Right renal pelvis (tissue), 4 donors: Measurements from ENCODE around the gene CELF1. TPM values are rescaled to one million over a fixed set of nuclear protein-coding genes. Genes with fewer than 3 reads are reported as not detected.
"Not testable (repeated sequence)": the region's sequence is repeated elsewhere in the genome, so short reads cannot be mapped to it uniquely, and the experiment has no call there.

Experiments used
- DNase-seq, 4 donors: peaks; one replicate each; pipeline ENCODE4 v3.0.0-alpha.2; 2013; ENCODE audit warnings: low read depth in 4 of 4, low spot score in 3 of 4, missing footprints in 1 of 4
- polyA plus RNA-seq, 4 donors: library from polyadenylated mRNA; unstranded; fragments of 120-200 nt; gene quantifications; one replicate each; pipeline ENCODE4 v1.2.1, GENCODE V29; 2013; ENCODE audit not compliant: insufficient read length in 4 of 4

Gene CELF1
- polyA plus RNA-seq, 4 donors, result 88.1 to 109 (median 104) TPM

DNA sequence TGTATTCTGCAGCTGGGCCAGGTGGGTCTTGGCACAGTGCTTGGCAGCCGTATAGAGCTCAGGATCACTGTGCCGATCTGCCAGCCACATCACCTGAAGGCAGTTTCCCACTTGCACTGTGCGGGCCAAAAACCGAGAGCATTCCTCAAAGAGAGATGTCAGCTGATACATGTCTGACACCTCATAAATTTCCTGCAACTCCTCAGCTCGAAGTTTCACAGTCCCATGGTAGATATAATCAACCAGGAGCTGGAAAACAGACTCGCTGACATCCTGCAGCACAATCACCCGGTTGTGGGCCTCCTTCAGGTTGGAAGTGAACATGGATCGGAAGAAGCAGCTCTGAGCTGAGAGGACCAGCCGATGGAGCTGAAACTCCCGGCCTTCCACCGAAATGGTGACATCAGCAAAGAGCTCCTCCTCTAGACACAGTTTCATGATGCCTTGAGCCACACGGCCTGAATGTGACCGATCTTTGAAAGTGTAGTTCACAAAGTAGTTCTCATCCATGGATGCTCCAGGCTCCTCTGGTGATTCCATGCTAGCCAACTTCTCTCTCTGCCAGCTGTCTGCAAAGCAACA, 24.6 kb upstream of the CELF1 start:
- DNase-seq, result no peak

DNA sequence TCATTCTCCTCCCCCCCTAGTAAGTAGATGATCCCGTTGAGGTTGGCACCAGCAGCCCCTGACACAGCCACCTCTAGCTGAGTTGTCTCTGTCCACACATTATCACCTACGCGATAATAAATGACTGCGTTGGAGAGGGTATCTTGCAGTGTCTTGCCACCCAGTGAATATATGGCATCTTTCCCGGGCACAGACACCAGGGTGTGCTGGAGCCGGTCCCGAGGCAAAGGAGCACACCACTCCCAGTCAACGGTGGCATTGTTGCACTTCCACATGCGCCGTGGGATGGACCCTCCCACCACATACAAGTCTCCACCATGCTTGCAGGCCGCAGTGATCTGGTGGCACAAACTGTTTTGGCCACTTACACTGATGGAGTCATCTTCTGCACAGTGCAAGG, 20.4 kb upstream of the CELF1 start:
- no peak for DNase-seq

DNA sequence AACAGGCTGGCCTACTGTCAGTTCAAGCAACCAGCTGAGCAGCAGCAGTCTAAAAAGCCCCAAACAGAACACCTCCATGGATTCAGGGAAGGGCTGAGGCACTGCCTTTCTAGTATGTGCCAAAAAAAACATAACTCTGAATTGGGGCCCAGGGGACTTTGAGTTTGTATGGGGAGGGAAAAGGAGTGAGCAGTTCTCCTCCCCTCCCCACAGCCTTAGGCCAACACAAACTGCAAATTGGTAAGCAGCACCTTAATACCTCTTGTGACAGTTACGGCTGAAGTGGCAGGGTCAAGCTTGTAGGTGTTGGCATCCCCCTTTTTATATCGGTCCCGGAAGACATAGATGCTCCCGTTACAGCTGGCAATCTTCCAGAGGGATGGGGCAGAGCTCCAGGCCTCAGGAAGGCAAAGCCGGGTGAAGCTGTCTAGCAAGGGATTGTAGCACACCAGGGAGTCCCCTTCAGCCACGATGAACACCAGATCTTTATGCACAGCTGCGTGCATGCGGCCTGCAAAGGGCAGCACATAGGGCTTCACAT, 19.9 kb upstream of the CELF1 start:
- DNase-seq, result no peak

DNA sequence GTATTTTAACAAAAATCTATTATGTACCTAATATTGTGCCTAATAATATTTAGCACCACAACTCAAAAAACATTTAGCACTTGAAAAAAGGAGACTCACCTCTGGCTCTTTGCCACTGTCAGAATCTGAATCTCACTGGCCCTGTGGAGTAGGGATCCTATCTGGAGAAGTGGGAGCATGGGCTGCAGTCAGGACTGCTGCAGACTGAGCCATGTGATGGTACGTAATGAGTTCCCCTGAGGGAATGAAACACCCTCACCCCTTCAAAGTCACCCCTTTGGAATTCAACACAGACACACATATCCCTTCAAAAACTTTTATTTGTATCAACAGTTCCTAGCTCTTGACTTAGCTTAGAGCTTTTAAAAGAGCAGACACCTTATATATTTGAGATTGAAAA, 19.0 kb upstream of the CELF1 start:
- DNase-seq, result no peak

DNA sequence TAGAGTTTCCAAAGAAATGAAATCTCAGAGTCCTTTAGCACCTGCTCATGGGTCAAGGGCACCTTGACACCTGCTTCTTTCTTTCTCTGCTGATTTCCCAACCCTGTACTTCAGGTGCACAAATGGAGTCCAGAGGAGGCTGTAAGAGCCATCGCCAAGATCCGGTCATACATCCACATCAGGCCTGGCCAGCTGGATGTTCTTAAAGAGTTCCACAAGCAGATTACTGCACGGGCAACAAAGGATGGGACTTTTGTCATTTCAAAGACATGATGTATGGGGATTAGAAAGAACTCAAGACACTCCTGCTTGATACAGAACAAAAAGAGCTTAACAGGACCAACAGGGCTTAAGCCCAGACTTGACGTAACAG, 18.4 kb upstream of the CELF1 start:
- no peak for DNase-seq

DNA sequence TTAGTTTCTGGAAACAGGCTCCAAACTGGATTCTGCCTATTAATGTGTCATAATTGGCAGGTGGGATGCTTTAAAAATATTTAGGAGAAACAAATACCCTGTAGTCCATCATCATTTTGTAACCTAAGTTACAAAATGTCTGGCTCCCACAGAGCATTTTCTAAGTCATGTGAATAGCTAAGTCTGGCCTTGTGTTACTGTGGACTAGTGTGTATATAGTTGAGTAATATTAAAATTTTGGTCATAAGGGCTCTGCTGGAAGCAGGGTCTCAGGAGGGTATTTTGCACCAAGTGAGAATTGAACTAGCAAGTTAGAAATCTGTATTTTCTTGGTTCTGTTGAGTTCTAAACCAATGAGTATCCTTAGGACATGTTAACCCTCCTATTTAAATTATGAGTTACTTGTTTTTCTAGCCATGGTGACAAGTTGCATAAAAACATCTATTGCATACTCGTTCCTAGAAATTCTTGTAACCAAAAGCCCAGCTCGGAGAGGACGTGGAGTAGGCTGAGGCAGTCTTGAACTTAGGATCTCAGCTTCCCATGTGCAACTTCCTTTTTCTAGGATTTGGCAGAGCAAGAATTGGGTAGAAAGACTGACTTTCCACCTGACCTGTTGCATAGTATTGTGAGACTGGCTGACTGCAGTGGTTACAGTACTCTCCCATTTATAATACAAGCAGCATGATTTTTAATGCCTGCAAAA, 17.9 kb upstream of the CELF1 start:
- no peak for DNase-seq

DNA sequence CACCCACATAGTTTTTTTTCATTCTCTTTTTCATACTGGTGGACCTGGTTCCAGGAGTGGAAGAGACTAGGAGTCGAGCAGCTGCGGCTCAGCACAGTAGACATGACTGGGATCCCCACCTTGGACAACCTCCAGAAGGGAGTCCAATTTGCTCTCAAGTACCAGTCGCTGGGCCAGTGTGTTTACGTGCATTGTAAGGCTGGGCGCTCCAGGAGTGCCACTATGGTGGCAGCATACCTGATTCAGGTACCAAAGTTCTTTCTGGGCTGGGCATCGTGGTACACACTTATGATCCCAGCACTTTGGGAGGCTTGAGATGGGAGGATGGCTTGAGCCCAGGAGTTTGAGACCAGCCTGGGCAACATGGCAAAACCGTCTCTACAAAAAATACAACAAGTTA, 16.7 kb upstream of the CELF1 start:
- DNase-seq, result no peak

DNA sequence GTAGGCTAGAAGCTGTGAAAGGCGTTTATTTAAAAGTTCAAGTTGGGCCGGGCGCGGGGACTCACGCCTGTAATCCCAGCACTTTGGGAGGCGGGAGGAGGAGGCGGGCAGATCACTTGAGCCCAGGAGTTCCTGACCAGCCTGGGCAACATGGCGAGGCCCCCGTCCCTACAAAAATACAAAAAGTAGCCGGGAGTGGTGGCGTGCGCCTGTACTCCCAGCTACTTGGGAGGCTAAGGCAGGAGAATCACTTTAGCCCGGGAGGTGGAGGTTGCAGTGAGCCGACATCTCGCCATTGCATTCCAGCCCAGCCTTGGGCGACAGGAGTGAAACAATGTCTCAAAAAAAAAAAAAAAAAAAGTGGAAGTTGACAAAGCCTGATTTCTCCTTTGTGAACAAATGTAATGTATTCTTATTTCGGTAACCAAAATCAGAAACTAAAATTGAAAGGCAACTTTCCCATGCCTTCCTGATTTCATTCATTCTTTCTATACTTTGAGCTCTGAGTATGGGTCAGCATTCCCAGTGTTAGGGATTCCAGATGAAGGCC, 13.3 kb upstream of the CELF1 start:
- DNase-seq, result no peak

DNA sequence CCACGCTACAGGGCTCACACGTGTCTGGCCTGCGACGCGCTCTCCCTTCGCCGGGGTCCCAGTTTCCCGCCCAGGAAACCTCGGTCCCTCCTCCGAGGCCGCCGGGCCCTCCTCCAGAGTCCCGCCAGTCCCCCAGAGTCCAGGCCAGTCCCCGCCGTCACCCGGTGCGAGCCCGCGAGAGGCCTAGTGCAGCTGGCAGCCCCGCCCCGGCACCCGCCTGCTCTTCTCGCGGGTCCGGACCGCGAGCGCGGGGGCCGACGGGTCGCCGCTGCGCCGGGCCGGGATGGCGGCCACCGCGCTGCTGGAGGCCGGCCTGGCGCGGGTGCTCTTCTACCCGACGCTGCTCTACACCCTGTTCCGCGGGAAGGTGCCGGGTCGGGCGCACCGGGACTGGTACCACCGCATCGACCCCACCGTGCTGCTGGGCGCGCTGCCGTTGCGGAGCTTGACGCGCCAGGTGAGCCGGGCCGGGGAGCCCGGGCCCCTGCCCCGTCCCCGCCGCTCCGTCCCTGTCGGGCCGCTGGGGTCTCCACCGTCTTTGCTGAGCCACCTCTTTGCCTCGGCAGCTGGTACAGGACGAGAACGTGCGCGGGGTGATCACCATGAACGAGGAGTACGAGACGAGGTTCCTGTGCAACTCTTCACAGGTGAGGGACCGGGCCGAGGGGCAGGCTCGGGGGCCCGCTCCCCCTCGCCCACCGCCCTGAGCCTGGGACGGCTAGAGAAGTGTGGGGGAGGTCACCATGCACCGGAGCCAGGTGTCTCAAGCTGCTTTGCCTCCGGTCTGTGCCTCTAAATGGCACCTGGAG, 12.6 kb upstream of the CELF1 start, which contains the start of gene PTPMT1:
Gene PTPMT1, plus strand, starts transcription at position 260 of the 809 bp plus-strand sequence. Its CDS starts 24 bp downstream, at position 284.
- DNase-seq, result peak in 1 of 4 donors; percentile 39

DNA sequence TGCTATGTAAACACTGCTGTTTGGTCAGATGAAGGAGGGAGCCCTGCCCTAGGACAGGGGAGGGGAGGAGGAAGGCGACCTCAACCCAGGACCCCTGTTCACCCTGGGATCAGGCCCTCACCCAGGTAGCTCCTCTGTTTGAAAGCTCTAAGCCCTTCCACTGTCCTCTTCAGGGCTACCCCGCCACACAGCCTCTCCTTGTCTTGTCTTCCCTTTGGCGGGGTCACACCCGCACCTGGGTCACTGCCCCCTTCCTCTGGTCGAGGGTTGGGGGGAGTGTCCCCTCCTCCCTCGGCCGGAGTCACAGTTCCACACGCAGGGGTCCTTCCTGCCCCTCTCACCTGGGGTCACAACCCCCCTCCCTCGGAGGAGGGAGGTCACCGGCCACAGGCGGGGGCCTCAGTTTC, 12.0 kb upstream of the CELF1 start:
- DNase-seq, result no peak

DNA sequence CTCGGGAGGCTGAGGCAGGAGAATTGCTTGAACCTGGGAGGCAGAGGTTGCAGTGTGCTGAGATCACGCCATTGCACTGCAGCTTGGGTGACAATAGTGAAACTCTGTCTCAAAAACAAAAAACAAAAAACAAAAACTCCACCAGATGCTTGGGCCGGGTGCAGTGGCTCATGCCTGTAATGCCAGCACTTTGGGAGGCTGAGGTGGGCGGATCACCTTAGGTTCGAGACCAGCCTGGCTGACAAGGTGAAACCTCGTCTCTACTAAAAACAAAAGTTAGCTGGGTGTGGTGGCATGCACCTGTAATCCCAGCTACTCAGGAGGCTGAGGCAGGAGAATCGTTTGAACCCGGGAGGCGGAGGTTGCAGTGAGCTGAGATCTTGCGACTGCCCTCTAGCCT, 11.4 kb upstream of the CELF1 start:
- not testable (repeated sequence) for DNase-seq

DNA sequence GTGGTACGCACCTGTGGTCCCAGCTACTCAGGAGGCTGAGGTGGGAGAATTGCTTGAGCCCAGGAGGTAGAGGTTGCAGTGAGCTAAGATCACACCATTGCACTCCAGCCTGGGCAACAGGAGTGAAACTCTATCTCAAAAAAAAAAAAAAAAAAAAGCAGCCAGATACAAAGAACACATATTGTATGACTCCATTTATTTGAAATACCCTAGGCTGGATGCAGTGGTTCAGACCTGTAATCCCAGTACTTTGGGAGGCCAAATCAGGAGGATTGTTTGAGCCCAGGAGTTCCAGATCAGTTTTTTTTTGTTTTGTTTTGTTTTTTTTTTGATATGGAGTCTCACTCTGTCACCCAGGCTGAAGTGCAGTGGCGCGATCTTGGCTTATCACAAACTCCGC, 9.5 kb upstream of the CELF1 start:
- DNase-seq, result not testable (repeated sequence)

DNA sequence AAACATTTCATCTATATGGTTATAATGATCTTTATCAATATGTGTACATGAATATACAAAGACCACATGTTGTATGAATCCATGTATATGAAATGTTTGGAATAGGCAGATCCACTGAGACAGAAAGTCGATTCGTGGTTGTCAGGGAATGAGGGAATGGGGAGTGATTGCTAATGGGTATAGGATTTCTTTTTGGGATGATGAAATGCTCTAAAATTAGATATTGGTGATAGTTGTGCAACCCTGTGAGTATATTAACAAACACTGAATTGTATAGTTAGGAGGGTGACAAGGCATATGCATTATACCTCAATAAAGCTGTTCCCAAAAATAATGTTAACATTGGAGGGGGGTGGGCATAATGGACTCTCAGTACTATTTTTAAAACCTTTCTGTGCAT, 7.5 kb upstream of the CELF1 start:
- no peak for DNase-seq

DNA sequence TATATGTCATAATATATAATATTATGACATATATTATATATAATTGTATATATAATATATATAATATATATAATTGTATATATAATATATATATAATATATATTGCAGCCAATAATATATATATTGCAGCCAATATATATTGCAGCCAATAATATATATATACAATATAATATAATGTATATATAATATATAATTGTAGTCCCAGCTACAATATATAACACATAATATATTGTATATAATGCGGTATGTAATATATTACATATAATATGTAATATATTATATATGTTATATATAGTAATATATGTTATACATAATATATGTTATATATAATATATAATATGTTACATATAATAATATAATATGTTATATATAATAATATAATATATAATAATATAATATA, 5.8 kb upstream of the CELF1 start:
- DNase-seq, result no peak

DNA sequence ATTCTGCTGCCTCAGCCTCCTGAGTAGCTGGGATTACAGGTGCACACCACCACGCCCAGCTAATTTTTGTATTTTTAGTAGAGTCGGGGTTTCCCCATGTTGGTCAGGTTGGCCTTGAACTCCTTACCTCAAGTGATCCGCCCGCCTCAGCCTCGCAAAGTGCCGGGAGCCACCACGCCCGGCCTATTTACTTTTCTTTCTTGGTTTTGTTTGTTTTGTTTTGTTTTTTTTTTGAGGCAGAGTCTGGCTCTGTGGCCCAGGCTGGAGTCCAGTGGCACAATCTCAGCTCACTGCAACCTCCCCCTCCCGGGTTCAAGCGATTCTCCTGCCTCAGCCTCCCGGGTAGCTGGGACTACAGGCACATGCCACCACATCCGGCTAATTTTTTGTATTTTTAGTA, 4.1 kb upstream of the CELF1 start:
- not testable (repeated sequence) for DNase-seq

DNA sequence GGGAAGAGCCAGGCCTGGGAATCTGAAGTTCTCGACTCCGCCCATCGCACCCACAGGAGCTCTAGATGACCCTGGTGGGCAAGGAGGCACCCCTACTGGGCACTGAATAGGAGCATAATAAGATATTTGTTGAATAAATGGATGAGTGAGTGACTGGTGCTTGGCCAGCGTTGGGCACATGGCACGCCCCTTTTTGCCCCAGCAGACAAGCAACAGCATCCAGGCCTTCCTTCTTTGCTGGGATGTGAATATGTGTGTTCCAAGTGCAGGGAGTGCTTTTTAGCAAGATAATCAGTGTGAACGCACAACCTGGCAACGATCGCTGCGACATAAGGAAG, 443 bp upstream of the CELF1 start:
- no peak for DNase-seq

DNA sequence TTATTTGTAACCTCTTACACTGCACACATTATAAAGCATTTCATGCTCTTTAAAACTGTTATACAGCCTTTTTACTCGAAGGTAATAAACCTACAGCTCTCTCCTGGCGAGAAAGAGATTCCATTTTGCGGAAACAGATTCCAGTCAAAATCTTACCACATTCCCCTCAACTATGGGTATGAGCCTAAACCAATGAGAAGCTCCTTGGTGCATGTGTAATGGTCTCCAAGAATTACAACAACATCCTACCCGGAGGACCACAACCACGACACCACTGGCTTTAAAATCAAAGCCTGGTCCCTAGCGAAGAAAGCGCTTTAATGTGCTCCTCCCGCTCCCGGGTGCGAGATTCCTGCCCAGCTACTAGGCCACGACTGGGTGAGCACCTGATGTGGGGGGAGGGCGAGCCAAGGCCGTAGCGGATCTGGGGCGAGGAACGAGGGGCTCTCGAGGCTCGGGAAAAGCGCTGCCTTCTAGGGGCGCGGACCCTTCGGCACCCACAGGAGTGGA, 821 bp downstream of the CELF1 start:
- DNase-seq, result peak in 1 of 4 donors; percentile 35

DNA sequence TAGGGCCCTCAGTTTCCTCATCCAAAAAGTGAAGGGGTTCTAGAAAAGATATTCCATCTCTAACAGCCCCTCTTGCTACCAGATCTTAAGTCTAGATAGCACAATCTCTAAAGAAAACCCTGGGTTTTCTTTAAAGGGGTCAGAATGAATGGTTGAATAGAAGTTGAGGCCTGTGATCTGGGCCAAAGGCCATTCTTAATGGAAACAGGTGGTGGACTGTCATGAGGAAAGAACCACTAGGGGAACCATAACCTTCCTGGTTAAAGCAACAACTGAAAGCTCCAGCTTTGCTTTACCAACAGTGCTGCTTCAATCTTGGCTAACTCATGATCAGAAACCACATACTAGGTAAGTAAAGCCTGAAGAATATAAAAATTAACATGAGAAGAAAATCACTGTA, 1.8 kb downstream of the CELF1 start:
- no peak for DNase-seq

DNA sequence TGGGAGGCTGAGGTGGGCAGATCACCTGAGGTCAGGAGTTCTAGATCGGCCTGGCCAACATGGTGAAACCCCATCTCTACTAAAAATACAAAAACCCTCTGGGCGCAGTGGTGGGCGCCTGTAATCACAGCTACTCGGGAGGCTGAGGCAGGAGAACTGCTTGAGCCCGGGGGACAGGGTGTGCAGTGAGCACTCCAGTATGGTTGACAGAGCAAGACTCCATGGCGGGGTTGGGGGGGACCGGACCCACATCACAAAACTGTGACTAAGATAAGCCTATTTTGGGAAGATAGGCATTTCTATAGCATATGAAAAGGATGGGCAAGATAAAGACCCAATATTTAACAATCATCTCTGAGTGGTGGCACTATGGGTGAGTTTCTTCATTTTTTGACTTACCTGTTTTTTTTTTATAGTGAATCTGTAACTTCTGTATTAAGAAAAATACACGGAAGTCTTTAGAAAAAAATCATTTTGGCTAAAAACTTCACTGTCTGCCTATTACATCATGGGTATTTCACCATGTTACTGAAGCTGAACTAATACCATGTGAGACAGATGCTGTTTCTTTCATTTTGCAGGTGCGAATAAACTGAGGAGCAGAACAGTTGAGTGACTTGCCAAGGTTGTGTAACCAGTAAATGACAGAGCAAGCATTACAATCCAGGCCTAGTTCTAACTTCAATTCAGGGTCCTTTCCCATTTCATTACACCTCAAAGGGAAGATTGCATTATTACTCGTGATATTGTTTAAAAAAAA, 2.5 kb downstream of the CELF1 start:
- no peak for DNase-seq

DNA sequence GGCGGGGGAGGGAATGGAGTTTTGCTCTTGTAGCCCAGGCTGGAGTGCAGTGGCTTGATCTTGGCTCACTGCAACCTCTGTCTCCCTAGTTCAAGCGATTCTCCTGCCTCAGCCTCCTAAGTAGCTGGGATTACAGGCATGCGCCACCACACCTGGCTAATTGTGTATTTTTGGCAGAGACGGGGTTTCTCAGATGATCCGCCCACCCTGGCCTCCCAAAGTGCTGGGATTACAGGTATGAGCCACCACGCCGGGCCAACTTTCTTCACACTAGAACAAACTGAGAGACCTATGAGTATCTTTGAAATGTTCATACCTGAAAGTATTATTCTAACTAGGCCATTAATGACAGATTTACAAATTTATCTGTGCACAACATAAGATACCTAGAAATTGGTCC, 6.7 kb downstream of the CELF1 start:
- DNase-seq, result not testable (repeated sequence)
